Activated CD4-positive, alpha-beta T cell treated with anti-CD3 and anti-CD28 coated beads, Interleukin-2, Interleukin-6, amounts not matched to agents 100 ng/mL and 50 ng/mL, durations not matched to agents 16 hours and 8 hours (primary cell): ENCODE data around the gene OLIG3.

Experiments used
- DNase-seq: peaks from one replicate; pipeline ENCODE4 v3.0.0-alpha.2; 2020

OLIG3 gene

DNA sequence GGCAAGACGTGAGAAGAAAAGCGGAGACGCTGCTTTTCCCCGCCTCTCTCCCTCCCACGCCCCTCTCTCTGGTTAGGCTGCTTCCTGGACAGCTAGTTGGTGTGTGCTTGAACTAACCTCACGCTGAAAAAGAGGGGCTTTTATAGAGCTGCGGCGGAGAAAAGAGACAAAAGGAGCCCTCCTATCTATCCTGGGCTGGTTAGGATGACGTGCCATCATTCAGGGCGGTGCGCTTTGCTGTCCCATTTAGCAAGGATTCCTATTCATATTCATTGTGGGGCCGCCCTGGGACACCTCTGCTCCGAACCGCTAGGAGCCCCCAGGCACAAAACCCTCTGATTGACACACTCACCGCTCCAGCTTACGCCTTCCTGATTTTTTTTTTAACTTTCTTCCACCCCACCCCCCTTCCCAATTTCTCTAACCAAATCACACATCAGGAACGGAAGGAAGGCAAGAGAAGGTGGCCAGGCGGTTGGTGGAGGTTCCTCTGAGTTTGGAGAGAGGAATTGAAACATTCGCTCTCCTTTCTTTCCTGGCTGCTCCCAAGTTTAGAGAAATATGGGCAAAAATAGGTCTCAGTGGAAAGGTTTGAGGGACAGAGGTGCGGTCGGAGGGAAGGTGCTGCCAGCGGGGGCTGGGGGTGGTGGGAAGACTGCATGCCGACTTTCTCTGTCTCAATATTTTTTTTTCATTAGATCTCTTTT lies at the start of gene OLIG3:
TSS of gene OLIG3 (minus strand) at position 114 of the 707 bp plus-strand sequence. CDS start 224 bp downstream, outside the sequence.
- DNase-seq: peak; percentile 32

DNA sequence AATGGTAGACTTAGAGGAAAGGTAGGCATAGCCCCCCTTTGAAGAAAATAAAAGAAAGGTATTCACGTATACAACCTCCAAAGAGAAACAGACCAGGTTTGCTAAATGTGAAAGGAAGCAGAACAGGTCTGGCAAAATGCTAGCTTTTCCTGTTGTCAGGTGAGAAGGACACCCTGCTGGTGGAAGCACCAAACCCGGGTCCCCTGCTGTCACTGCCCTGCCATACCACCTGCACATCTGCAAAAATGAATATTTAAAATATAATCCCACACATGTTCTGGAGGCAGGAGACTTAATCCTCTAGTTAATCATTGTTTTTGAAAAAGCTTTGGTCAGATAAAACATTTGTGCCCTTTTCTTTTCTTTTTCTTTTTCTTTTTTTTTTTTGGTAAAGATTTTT lies 48.9 kb upstream of the OLIG3 start:
- DNase-seq: peak; percentile 11

DNA sequence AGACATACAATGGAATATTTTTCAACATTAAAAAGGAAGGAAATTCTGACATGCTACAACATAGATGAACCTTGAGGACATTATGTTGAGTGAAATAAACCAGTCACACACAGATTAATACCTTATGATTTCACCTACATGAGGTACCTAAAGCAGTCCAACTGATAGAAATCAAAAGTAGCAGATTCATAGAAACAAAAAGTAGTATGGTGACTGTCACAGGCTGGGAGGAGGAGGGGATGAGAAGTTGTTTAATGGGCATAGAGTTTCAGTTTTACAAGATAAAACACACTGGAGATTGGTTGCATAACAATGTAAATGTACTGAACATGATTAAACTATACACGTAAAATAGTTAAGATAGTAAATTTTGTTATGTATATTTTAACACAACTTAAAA lies 48.5 kb upstream of the OLIG3 start:
- peak; percentile 9 for DNase-seq

DNA sequence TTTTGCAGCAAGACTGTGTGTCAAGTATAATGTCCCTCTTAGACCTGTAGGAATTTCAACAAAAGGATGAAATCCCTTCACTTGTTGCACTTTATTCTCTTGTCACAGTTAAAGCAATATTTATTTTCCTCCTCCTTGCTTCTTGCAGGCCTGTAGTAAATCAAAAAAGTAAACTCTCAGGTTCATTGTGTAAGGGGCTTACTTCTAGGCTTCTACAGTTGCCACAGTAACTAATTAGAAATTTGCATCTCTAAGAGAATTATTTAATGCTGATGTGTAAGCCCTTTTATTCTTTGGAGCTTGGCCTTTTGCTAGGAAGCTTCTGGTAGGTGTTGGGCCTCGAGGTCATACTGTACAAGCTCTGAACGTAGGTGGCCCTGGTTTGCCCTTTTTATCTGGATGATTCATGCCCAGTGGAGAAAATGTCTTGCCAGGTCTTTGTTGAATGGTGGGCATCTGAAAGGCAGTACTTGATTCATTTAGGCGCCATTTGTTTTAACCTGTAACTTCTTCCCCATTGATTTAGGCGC lies 47.4 kb upstream of the OLIG3 start:
- no peak for DNase-seq

DNA sequence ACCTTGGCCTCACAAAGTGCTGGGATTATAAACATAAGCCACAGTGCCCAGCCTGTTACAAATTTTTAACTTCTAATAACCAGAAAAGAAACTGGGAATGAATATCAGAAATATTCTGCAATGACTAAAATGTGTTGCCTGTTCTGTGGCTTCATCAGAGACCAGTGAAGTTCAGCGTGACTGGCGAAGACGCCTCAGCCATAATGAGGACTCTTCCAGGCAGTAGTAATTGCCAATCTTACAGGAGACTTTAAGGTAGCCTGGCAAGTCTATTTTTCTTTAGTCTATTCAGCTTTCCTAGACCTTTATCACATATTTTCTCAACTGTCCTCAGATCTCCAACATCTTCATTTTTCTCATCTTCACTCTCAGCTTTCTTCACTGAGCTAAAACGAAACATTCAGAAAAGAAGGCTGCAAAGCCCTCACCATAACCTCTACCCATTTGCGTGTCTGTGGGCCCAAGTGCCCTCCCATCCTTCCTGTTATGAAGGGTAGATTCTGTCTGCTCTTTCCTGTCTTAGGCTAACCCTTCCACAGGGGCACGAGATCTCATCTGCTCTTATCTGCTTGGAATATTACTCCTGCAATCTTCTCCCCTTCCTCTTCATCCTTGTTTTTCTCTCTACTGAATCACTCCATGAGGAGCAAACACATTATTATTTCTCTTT lies 42.0 kb upstream of the OLIG3 start:
- peak; percentile 76 for DNase-seq

DNA sequence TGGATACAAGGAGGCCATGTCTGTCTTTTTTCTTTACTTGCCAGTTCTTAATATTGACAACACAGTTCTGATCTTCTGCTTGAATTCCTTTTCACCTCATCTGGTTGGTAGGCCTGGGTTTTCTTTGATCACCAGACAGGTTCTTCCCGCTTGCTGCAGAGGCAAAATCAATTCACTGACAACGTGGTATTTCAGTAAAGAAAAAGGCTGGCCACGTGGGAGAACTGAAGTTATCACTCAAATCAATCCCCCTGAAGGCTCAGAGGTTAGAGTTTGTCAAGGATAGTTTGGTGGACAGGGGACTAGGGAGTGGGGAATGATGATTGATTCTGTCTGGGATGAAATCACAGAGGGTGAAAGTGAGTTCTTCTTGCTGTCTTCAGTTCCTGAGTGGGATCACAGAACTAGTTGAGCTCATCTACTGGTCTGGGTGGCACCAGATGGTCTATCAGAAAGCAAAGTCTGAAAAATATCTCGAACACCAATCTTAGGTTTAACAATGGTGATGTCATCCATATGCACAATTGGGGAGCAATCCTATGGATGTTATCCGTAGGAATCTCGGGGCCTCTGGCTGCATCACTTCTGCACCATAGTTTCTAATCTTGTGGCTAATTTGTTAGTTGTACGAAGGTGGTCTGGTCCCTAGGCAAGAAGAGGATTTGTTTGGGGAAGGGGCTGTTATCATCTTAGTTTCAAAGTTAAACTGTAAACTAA lies 37.3 kb upstream of the OLIG3 start:
- no peak for DNase-seq

DNA sequence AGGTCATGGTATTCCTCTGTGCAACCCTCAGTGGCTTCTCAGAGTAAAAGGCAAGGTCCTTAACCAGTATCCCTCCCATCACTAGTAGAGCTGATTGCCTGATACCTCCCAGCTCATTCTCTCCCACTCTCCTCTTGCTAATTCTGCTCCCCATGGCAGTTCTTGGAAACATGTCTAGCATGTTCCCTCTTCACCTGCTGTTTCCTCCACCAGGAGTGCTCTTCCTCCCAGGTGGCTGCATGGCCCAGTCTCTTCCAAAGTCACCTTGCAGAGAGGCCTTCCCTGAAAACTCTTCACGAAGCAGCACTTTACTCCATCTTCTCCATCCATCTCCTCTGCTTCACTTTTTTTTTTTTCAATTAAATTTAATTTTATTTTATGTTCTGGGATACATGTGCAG lies 36.2 kb upstream of the OLIG3 start:
- no peak for DNase-seq

DNA sequence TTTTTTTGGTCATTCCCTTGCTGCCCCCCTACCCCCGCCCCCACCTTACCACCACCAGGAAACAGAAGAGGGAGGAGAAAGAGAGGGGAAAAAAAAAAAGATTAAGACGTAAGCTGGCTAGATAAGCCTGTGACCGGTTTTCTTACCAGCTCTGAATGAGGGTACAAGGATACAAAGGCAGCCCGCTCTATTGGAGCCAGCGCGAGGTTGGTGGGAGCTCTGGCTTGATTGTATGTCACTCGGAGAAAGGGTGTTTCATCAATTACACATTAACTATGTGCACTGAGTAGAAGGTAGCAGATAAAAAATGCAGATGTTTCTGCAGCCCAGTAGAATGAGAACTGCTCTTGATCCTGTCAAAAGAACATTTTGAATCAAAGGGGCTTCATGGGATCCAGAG lies 28.6 kb upstream of the OLIG3 start:
- no peak for DNase-seq

DNA sequence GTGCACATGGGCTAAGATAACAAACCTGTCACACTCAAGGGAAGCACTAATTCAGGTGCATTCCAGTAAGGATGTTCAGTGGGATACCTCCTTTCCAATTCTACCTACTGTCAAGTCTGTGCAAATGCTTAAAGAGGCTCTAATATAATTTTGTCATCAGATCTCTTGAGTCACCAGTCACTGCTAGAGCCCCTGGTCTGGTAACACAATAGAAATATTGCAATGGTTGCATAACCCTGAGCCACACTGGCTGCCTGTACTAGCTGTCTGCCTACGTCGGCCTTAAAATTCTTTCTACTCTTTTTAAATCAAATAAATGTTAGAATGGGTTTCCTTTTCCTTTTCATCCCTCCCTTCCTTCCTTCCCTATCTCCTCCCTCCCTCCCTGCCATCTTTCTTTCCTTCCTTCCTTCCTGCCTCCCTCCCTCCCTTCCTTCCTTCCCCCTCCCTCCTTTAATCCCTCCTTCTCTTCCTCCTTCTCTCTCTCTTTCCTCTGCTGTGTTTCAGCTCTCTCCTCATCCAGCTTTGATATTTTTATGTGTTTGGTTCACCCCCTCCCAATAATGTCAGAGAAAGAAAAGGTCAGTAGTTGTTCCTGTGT lies 28.1 kb upstream of the OLIG3 start:
- DNase-seq: no peak

DNA sequence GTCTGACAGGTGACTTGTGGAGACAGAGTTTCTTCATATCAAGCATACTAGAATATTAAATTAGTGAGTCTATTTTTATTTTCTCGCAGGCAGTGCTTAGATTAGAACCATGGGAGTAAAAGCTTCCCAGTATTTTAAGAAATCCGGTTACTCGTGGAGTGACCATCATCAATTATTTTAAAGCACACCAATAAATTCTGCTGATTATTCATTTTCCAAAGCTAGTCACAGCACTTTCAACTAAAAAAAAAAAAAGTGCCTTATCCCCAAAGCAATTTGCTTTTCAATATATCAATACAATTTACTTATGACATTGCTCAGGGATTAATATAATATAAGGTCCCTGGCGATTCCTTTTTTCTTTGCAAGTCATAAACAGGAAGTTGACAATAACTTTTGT lies 26.3 kb upstream of the OLIG3 start:
- DNase-seq: no peak

DNA sequence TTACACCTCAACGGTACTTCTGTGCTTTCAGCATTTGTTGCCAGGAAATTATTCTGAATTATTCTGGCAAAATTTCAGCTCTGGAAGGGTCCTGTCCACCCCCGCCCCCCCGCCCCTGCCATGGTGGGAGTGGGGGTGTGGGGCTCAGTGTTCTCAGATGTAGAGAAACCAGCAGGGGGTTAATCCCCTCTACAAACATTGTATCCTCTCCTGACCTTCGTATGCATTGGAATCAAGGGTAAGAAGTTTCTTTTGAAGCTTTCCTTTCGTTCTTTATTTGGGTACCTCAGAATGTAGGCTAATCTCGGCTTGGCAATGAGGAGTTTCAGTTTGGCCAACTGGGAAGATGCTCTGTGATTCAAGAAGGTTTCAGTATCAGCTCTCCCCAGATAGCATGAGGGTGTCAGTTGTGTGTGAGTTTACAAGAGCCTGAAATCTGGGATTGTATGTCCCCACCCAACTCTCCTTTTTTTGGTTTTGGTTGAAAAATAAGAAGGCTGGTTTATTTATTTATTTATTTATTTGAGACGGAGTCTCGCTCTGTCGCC lies 25.5 kb upstream of the OLIG3 start:
- DNase-seq: no peak

DNA sequence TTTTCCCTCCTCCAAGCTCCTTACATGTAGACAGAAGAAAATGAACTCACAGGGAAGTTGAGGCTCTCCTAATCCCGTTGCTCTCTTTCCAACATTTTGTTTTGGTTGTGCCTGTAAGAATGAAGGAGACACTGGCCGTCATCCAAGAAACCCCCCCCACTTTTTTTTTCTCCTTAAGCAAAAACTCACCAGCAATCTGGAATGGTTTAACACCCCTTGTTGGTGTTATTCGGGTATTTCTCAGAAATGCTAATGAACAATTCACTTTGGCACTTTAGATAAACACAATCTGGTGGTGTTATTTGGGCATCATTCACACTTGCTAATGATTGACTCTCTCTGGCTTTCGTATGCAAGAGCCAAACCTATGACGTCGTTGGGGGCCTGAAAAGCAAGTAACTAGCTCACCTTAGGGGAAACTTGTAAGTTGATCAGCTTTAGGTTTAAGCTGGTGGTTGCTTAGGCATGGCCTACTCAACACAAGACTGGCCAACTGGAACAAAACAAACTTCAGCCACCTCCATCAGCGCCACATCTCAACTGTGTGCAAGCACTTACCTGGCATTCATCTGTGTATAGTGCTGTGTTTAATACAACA lies 24.3 kb upstream of the OLIG3 start:
- no peak for DNase-seq

DNA sequence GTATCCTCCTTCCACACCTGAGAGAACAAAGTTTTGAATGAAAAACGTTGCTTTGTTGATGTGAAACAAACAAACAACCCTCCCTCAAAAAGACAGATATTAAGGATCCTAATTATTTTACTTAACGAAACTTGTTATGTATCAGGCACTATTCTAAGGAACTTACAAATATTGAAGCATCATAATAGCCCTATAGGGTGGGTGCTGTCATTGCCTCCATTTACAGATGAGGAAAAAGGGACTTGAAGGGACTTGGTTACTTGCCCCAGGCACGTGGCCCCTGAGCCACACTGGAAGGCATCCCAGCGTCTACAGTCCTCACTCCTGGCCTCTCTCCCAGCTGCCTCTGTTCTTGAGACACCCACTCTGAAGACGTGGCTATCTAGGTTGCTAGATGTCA lies 20.2 kb upstream of the OLIG3 start:
- no peak for DNase-seq

DNA sequence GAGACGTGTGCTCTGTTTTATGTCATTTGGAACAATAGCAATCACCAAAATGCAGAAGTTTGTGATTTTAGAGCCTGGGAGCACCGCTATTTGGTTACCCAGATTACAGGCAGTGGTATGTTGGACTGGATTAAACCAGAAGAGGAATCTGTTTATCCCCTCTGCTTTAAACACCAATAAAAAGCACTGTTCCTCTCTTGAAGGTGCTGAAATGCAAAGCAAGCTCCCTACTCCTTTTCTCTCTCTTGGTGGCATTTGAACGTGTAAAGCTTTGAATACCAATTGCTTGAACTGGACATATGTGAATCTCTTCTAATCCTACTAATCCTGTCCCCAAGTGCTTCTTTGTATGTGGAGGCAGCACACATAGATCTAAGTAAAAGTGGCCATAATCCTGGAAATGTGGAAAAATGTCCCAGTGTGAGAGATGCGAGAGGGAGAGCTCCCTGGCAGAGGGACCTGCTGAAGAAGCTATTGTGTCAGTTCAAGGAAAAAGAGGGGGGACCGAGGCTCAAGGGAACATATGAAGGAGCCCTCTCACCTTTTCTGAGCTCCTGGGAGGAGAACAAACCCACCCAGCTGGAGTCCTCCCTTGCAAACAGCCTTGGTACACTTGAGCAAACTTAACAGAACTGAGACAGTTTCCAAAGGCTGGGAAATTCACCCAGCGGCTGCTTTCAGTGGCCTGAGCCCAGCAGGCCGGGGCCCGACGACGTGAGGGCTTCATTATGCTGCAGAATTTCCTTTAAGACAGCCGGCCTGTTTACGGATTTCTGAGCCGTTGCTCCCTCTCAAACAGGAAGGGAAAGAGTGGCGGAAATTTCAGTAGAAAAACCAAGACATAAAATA lies 18.8 kb upstream of the OLIG3 start:
- DNase-seq: no peak

DNA sequence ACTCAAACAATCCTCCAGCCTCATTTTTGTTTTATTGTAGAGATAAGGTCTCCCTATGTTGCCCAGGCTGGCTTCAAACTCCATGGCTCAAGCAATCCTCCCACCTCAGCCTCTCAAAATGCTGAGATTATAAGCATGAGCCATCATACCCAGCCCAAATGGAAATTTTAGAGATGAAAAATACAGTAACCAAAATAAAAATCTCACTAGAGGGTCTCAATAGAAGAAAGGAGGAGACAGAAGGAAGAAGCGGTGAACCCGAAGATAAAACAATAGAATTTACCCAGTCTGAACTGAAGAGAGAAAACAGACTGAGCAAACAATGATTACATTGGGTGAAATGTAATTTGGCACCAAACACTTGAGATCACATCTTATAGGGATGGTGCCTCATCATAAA lies 16.7 kb upstream of the OLIG3 start:
- DNase-seq: no peak

DNA sequence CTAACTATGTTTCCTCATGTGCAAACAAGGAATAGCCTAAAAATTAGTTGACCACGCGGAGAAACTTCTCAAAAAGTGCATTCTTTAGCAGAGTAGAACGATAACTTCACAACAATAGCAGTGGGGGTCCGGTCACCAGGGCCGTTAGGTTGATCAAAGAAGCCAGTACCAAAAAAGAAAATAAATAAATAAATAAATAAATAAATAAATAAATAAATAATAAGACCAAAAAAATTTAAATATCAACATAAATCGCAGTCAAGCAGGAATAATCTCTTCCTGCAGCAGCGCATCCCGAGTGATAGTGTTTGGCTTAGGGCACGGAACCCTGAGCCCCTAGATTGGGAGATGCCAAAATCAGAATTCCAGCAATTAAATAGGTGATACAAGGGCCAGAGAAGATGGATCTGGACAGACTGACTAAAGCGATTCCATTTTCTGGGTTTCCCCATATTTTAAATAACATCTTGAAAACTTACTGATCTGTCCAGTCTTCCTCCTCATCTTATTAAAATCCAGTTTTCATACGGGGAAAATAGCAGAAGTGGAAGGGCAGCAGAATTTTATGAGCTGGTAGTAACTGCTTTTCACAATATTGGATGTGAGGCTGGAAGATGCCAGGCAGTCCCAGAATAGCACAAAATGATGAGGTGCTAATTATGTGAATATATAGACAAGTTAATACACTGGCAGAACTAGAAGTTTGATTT lies 4.4 kb upstream of the OLIG3 start:
- no peak for DNase-seq

DNA sequence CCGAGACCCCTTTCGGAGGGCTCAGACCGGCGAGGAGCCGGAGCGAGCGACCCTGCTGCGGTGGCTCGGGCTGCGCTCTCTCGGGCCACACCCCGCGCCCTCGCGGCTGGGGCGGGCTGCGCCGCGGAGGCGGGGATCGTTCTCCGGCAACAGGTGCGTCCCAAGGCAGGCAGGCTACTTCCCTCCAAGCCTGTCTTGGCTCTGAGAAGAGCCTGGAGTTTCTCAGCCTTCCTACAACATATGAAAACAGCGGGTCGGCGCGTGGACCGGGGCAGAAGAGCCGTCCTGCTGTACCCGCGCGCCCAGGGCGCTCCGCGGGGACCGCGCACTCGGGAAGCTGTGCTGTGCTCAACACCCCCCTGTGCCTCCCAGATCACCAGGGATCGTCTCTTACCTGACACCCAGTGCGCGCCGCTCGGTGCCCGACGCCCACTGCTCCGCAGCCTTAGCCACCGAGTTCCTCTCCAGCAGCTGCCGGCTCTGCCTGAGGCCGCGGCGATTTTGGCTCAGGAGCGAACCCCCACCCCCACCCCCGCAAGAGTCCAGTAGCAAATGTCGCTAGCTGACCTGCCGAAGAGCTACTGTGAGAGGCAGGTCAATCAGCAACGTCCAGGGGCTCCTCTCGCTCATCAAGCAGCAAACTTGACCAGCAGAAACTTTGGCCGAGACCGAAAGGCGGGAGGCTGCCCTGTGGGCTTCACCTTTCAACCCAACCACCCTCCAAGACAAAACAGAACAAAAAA lies 3.7 kb upstream of the OLIG3 start:
- no peak for DNase-seq

DNA sequence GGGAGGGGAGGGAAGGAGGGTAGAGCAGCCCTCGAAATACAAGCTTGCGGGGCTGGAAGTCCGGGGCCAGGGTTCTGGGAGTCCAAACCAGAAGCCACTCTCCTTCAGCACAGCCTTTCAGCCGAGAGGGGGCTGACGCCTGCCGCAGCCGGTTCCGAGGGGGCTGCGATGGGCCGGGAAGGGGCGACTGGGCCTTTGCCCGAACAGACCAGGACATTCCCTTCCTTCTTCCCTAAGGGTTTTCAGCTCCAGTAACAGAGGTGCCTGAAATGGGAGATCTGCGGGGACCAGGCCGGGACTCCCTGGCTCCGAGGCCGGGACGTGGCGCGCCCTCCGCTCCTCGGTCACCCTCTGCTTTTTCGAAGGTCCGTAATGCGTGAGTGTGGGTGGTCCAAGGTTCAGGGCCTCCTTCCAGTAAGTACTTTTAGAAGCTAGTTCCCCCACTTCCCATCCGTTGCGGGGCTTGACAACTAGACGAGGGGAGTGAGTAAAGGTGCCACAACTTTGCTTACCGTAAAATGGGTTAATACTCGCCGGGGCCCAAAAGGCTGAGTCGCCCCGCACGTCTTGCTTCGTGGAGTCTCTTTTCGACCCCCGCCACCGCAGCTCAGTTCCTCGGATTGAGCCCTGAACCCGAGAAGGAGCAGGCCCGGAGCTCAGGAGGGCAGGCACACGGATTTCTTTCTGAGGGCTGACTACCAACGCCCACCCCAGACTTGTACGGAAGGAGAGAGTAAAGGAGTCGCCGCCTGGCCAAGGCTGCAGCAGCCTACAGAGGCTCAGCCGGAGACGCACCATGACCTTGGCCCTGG lies 2.9 kb upstream of the OLIG3 start:
- DNase-seq: no peak

DNA sequence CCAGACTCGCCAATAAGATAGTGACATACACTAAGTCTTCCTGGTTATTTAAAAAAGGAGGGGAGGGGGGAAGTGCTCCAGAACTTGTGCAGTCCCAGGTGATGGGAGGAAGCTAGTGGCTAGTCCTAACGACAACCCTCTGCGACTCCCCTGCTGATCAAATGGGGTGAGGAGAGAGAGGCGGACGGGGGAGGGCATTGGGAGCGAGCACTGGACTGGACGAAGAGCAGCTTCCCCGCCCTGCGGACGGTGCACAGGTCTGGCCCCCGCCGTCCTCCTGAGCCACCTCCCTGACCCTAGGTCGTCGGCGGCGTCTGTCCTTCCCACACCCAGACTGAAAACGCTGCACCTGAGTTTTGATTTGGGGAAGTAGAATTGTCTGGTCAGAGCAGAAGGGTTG lies 2.2 kb upstream of the OLIG3 start:
- DNase-seq: no peak
